Nephron progenitor cell (in vitro differentiated cells): ENCODE data around the gene FCRLA.

Experiments
- DNase-seq: peaks from one replicate; pipeline ENCODE4 v3.0.0; 2021
- H3K27ac Mint-ChIP-seq: 2 replicates; pipeline ENCODE4 v1.8.0; 2021; ENCODE audit warnings: mild to moderate bottlenecking, moderate library complexity, mixed read lengths
- H3K27me3 Mint-ChIP-seq: 2 replicates; pipeline ENCODE4 v1.8.0; 2021; ENCODE audit warnings: mild to moderate bottlenecking, low read depth, mixed read lengths; ENCODE audit not compliant: poor library complexity
- H3K36me3 Mint-ChIP-seq: 2 replicates; pipeline ENCODE4 v1.8.0; 2021; ENCODE audit warnings: low read depth, mixed read lengths
- H3K4me1 Mint-ChIP-seq: 2 replicates; pipeline ENCODE4 v1.8.0; 2021; ENCODE audit warnings: mixed read lengths
- H3K4me3 Mint-ChIP-seq: 2 replicates; pipeline ENCODE4 v1.8.0; 2021; ENCODE audit warnings: mild to moderate bottlenecking, moderate library complexity, mixed read lengths
- H3K9me3 Mint-ChIP-seq: 2 replicates; pipeline ENCODE4 v1.8.0; 2021; ENCODE audit warnings: mild to moderate bottlenecking, moderate library complexity, mixed read lengths
- CTCF ChIP-seq: fragments of 200-600 bp; sonication (generic); IDR thresholded peaks from 2 replicates; pipeline ENCODE4 v1.5.0; 2021; ENCODE audit warnings: antibody characterized with exemption

Gene FCRLA

GRCh38 chr1:161718559-161719324 lies 11.7 kb downstream of the FCRLA start:
- TF ChIP-seq CTCF, result no peak
- peaks cover 58% of the 10 kb centered on the region for H3K27me3 Mint-ChIP-seq
- no peaks in the 10 kb centered on the region for H3K9me3 Mint-ChIP-seq
- no peaks in the 10 kb centered on the region for H3K36me3 Mint-ChIP-seq
- no peak overlapping the region for H3K4me3 Mint-ChIP-seq
- H3K27ac Mint-ChIP-seq, result no peak overlapping the region
- H3K4me1 Mint-ChIP-seq, result peaks cover 17% of the 10 kb centered on the region
- no peak for DNase-seq

- H3K4me3 Mint-ChIP-seq, result no peak overlapping the region
- no peak for DNase-seq
- peaks cover 17% of the 10 kb centered on the region for H3K4me1 Mint-ChIP-seq
- H3K27me3 Mint-ChIP-seq, result peaks cover 64% of the 10 kb centered on the region
- no peak for TF ChIP-seq CTCF
- no peaks in the 10 kb centered on the region for H3K36me3 Mint-ChIP-seq
- H3K9me3 Mint-ChIP-seq, result no peaks in the 10 kb centered on the region
- no peak overlapping the region for H3K27ac Mint-ChIP-seq
These were observed 12.2 kb downstream of the FCRLA start for GRCh38 chr1:161719325-161719611.

GRCh38 chr1:161720422-161720821 lies 13.4 kb downstream of the FCRLA start:
- DNase-seq, result no peak
- Mint-ChIP-seq H3K36me3 (no peaks in the 10 kb centered on the region), H3K4me1 (peaks cover 20% of the 10 kb centered on the region), H3K4me3 (no peak overlapping the region), H3K27me3 (peaks cover 70% of the 10 kb centered on the region), H3K27ac (no peak overlapping the region), H3K9me3 (no peaks in the 10 kb centered on the region)
- no peak for TF ChIP-seq CTCF

- no peak for DNase-seq
- no peaks in the 10 kb centered on the region for H3K9me3 Mint-ChIP-seq
- no peak for TF ChIP-seq CTCF
- H3K36me3 Mint-ChIP-seq, result no peaks in the 10 kb centered on the region
- peak within 1 kb of the TSS; percentile 57 for H3K27ac Mint-ChIP-seq
- no peak within 1 kb of the TSS for H3K4me3 Mint-ChIP-seq
- peaks cover 77% of the 10 kb centered on the region for H3K27me3 Mint-ChIP-seq
- H3K4me1 Mint-ChIP-seq, result peaks cover 20% of the 10 kb centered on the region
These were observed 14.1 kb downstream of the FCRLA start, which contains the start of gene FCRLB for GRCh38 chr1:161720956-161721737. Gene FCRLB, plus strand, starts transcription at chr1:161721544. Its CDS starts 1,129 bp downstream, at chr1:161722673.

GRCh38 chr1:161721738-161722343 lies 14.8 kb downstream of the FCRLA start:
- Mint-ChIP-seq H3K27me3 (peaks cover 73% of the 10 kb centered on the region), H3K9me3 (no peaks in the 10 kb centered on the region), H3K4me3 (no peak overlapping the region), H3K4me1 (peaks cover 21% of the 10 kb centered on the region), H3K36me3 (no peaks in the 10 kb centered on the region), H3K27ac (peak overlapping the region; percentile 57)
- TF ChIP-seq CTCF, result no peak
- no peak for DNase-seq
